Measurements from ENCODE around the gene PDE4A.

Gene PDE4A

GRCh38 chr19:10418485-10419199, 1.7 kb upstream of the PDE4A start:
- TF ChIP-seq USF1 (IDR thresholded peaks at IDR 0.05), result no peak
- 0 out of 2 replicates have a peak, but pooled peaks have one; percentile 5 for TF ChIP-seq MAX (IDR thresholded peaks at IDR 0.05)

- TF ChIP-seq MAX (IDR thresholded peaks at IDR 0.05), result no peak
- TF ChIP-seq TEAD4 (IDR thresholded peaks at IDR 0.05), result 0 out of 2 replicates have a peak, but pooled peaks have one; percentile 5
- TF ChIP-seq ZBTB7A (IDR thresholded peaks at IDR 0.05; ENCODE audit: low read depth), result peak; percentile 91
Measured at GRCh38 chr19:10419200-10419645, 1.1 kb upstream of the PDE4A start.

- TF ChIP-seq USF1 (IDR thresholded peaks at IDR 0.05) (peak; percentile 88), FOXM1 (IDR thresholded peaks at IDR 0.05; ENCODE audit: borderline replicate concordance, low read depth) (no peak), TCF12 (IDR thresholded peaks at IDR 0.05; ENCODE audit: low read depth) (peak; percentile 7; the same call in 1 of the 2 replicates), EGR1 (IDR thresholded peaks at IDR 0.05) (peak; percentile 100), ZBTB7A (IDR thresholded peaks at IDR 0.05; ENCODE audit: low read depth) (0 out of 2 replicates have a peak, but pooled peaks have one; percentile 1), YY1 (IDR thresholded peaks at IDR 0.05; ENCODE audit: low read depth) (no peak), CREB1 (IDR thresholded peaks at IDR 0.05; ENCODE audit: low read depth) (no peak), REST (IDR thresholded peaks at IDR 0.05; ENCODE audit: low read depth) (no peak), TEAD4 (IDR thresholded peaks at IDR 0.05) (no peak), CEBPB (IDR thresholded peaks at IDR 0.05) (no peak), TAF1 (IDR thresholded peaks at IDR 0.05; ENCODE audit: low read depth) (no peak), RAD21 (IDR thresholded peaks at IDR 0.05; ENCODE audit: low read depth) (no peak), NFIC (IDR thresholded peaks at IDR 0.05) (peak; percentile 49), EP300 (IDR thresholded peaks at IDR 0.05; ENCODE audit: borderline replicate concordance) (no peak), MAX (IDR thresholded peaks at IDR 0.05) (peak; percentile 100)
Measured at GRCh38 chr19:10419646-10420443, 493 bp upstream of the PDE4A start.

- TF ChIP-seq TCF12 (IDR thresholded peaks at IDR 0.05; ENCODE audit: low read depth) (no peak), ZBTB7A (IDR thresholded peaks at IDR 0.05; ENCODE audit: low read depth) (0 out of 2 replicates have a peak, but pooled peaks have one; percentile 16)
Measured at GRCh38 chr19:10421240-10422045, 1.1 kb downstream of the PDE4A start.

- no peak for TF ChIP-seq ZBTB7A (IDR thresholded peaks at IDR 0.05; ENCODE audit: low read depth)
- no peak for TF ChIP-seq USF1 (IDR thresholded peaks at IDR 0.05)
- no peak for TF ChIP-seq MAX (IDR thresholded peaks at IDR 0.05)
- TF ChIP-seq TEAD4 (IDR thresholded peaks at IDR 0.05), result no peak
- no peak for TF ChIP-seq CEBPB (IDR thresholded peaks at IDR 0.05)
- TF ChIP-seq TCF12 (IDR thresholded peaks at IDR 0.05; ENCODE audit: low read depth), result no peak
- no peak for TF ChIP-seq NFIC (IDR thresholded peaks at IDR 0.05)
- TF ChIP-seq YY1 (IDR thresholded peaks at IDR 0.05; ENCODE audit: low read depth), result no peak
- no peak for TF ChIP-seq CREB1 (IDR thresholded peaks at IDR 0.05; ENCODE audit: low read depth)
- TF ChIP-seq REST (IDR thresholded peaks at IDR 0.05; ENCODE audit: low read depth), result no peak
- no peak for TF ChIP-seq RAD21 (IDR thresholded peaks at IDR 0.05; ENCODE audit: low read depth)
- no peak for TF ChIP-seq EP300 (IDR thresholded peaks at IDR 0.05; ENCODE audit: borderline replicate concordance)
- TF ChIP-seq EGR1 (IDR thresholded peaks at IDR 0.05), result no peak
- TF ChIP-seq TAF1 (IDR thresholded peaks at IDR 0.05; ENCODE audit: low read depth), result no peak
- TF ChIP-seq FOXM1 (IDR thresholded peaks at IDR 0.05; ENCODE audit: borderline replicate concordance, low read depth), result no peak
Measured at GRCh38 chr19:10422046-10422461, 1.7 kb downstream of the PDE4A start.
